HG03108 (cell line): ENCODE results near the gene ADTRP.
A peak's percentile ranks its signal among the peaks of the same experiment; 100 is the strongest.

Experiments
- ATAC-seq: cut with Tn5 transposase; IDR thresholded peaks from one replicate; pipeline ENCODE4 v1.9.1; 2021; ENCODE audit warnings: moderate library complexity; ENCODE audit not compliant: unreplicated experiment

Gene ADTRP

DNA sequence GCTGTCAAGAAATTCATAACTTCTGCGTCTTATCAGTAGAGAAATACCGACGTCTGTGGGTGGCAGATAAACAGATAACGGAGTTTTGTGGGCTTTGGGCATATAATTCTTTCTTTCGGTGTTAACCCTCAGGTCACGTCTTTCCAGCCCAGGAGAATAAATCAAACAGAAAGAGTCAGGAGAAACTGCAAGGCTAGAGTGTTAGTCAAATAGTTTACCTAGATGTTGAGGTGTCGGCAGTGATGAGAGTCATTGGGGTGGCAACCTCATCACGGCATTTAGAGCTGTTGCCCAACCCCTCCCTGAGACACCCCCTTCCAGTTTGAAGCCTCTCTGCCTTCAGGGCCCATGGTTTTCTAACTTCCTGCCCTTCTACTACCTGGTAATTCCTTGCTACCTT, 49.5 kb downstream of the ADTRP start:
- ATAC-seq: no peak

DNA sequence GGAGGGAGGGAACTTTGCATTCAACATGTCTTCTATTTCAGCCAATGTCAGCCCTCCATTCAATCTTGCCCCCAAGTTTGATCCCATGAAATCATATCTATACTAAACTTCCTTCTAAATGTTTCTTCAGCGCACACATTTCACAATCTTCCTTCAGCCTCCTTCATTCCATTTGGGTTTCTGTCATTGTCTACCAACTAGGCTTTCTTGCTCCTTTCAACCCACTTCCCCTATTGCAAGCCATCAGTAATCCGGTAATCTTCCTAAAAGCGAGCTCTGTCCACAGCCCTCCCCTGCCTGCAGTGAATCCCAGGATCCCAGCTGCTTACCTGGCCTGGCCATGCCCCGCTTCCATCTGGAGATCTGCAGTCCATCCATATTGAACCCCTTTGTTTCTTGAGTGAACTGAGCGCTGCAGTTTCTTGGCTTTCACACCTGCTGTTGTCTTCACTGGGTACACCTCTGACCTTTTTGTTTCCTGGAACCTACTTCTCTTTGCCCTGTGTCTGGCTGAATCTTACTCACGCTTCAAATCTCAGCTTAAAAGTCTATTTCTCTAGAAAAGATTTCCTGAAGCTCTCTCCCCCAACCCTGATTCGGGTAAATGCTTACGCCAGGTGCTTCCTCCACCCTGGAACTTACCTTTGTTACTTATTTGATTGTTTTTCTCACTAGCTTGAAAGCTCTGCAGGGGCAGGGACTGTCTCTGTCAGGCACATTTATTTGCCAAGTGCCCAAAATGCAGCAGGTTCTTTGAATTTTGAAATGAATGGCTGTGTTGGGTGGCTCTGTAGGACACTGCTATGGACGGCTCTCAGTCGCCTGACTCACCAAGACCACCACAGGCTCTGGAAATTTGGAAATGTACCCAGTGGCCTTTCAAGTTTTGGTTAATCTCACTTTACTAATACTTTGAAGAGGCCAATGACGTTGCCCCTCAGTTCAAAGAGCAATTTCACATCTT, 50.3 kb downstream of the ADTRP start:
- ATAC-seq: no peak

DNA sequence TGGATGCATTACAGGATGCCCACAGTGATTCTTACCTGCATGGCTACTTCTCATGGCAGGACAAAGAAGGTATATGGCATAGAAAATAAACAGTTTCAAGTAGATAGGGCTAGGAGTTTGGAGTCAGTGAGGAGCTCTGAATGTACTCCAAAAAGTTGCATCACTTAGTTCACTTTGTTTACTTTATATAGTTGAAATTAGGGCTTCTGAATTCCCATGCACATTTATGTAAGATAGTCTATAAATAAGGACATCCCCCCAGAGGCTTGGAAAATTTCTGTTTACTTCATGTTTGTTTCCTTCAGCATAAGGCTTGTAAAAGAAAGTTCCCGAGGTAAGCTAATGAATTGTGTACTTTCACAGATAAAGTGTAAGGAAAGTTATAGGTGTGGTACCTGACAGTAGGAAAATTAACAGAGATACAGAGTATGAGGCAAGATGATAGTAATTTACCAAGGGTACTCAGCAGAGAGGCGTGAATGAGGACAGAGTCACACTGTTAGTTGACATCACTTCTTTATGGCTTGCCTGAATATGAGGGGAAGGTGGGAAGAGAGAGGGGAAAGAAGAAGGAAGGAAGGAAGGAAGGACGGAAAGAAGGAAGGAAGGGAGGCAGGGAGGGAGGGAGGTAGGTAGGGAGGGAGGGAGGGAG, 51.1 kb downstream of the ADTRP start:
- no peak for ATAC-seq

DNA sequence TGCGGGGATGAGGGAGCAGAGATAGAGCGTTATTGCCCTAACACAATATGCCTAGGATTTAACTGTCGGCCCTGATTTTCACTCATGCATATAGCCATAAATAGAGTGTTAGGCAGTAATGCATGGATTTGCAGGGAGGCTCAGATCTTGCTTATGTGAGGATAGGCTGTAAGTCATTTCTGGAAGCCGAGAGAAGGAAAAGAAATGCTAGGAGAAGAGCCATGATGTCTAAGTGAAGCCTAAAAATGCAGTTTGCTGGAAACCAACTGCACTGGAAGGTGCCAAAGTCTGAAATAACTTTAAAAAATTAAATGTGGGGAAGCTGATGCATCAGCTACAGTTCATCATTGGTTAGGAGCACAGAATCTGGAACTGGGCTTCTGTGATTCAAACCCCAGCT, 54.3 kb downstream of the ADTRP start:
- no peak for ATAC-seq

DNA sequence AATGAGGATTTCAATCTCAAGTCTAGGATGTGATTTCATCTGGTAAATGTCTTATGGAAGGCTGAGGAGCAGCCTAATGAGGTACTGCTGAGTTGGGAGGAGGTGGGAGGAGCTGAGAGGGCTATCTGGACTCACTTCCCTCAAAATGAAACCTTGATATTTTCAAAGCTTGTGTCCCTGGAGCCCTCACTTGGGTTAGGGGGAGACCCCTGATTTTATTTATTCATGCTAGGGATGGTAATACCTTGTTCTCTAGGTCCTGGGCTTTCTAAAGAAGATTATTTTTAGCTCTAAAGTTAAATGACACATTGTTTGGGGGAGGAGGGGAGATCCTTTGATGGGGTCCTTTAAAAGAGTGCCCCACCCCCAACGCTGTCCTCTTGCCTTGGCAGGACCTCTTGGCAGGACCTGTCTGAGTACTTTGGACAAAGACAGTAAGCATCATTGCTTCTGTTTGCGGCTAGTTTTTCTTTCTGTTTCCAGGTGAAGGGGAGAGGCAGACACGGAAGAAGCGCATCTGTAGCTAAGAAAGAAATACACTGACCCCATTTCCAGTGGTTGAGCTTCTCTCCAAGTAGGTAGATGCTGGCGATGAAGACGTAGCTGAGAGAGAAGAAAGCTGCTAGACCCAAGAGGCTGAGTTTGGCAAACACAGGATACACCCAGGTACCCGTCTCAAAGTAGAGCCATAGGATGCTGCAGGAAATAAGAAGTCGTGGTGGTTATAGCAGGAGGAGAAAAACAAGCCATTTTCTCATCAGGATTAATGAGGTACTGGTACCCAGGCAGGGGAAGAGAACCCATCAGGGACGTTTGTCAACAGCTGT, 55.6 kb downstream of the ADTRP start:
- peak; percentile 33 for ATAC-seq

DNA sequence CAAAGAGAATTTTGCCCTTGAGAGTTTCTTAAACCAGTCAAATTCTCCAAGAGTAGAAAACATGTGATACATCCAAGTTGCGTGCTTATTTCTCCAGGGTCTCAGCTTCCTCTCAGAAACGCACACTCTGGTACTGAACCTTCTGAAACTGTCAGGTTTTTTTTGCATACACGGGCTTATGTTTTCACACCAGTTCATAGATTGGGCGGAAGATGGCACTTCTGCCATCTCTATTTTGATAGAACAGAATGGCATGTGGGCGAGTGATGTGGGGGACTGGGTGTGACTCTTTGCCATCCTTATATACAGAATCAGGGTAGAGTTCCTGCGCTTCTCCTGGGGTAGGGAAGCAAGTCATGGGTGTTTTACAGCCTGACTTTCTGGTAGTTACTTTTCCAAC, 56.4 kb downstream of the ADTRP start:
- no peak for ATAC-seq

DNA sequence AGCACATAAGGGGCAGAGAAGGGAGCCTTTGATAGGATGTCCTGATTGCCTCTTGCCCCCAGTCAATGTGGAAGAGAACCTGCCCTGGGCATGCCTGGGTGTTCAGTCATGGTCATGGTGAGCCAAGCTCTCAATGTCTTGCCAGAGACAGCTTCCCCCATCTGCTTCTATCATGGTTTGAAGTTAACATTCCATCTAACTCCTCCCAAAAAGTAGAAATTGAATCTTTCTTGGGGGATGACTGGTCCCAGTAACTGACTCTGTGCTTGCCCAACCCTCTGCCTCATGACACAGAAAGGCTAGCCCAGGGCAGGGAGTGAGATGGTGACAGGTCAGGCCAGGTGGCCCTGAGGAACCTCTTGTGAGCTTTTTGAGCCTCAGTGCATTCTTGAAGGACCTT, 60.1 kb downstream of the ADTRP start:
- ATAC-seq: no peak

DNA sequence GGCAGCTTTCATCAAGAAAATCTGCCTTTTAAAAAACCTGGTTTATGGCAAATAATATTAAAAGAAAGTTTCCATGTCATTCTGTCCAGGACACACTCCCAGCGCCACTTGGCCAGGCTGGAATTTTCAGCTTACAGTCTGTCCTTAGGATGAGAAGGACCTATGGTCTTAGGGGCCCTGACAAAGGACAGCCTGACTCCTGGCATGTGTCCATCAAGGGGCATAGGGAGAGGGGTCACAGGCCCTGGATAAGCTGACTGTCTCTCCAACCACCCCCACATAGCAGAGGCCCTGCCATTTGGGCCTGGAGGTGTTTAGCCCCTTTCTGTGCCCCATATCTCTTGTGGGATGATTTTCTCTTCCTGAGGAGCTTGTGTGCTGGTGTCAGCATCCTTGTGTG, 60.6 kb downstream of the ADTRP start:
- ATAC-seq: no peak

DNA sequence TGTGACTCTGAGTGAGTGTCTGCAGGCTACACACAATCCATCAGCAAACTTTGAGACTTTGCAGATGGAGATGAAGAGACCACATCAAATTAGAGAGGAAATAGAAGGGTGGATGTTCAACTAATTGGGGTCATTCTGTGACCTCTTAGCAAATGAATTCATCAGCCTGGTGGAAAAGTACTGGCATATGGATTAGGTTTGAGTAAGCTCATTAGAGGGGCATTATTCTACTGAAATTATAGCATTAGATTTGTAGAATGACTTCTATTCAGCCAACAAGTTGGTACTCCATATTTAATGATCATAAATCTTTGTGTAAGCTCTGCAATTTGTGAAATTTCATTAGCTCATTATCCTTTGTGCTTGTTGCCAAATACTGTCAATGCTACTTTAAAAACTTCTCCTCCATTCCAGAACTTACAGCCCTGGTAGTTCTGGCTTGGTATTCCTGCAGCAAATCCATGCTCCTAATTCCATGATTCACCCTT, 63.8 kb downstream of the ADTRP start:
- ATAC-seq: no peak

DNA sequence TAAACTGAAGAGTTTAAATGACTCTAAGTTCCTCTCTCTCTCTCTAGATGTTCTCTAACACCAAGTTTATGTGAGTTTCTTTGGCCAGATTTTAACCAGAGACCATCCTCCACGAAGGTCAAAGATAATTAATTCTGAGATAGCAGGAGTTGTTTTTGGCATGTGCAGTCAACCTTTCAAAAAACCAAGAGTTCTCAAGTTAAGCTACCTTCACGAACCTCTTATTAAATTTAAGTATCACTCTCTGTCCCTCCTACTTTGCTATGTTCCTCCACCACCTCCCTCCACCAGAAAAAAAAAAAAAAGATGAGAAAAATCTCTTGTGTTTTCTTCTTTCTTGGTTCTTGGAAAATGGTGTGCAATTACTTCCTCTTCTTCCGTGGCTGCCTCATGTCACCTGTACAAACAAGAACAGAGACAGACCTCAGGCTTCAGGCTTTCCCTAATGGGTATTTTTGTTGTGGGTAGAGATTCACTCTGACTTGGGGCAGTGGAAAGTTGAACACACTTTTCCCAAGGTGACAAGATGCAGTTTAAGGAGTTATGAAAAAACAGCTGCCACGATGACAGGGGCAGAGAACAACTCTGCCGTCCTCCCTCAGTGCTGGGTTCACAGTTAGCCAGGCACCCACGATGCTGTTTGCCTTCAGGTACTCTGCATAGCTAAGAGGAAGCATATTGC, 64.3 kb downstream of the ADTRP start:
- peak; percentile 37 for ATAC-seq

DNA sequence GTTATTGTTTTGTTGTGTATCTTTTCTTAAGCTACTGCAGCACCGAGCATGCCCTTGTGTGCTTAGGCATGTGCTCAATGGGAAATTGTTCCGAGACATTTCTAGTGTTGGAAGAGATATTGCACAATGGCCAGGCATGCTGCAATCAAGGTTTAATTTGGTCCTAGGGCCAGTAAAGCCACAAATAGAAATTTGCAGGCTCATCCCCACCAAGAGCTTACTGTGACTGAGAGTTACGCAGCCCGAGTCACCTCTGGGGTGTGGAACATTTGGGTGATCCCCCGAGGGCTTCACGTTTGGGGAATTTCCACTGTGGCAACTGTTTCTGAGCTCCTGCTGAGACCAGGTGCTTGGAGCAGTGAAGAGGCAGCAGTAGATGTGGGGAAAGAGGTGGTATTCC, 65.8 kb downstream of the ADTRP start:
- no peak for ATAC-seq

DNA sequence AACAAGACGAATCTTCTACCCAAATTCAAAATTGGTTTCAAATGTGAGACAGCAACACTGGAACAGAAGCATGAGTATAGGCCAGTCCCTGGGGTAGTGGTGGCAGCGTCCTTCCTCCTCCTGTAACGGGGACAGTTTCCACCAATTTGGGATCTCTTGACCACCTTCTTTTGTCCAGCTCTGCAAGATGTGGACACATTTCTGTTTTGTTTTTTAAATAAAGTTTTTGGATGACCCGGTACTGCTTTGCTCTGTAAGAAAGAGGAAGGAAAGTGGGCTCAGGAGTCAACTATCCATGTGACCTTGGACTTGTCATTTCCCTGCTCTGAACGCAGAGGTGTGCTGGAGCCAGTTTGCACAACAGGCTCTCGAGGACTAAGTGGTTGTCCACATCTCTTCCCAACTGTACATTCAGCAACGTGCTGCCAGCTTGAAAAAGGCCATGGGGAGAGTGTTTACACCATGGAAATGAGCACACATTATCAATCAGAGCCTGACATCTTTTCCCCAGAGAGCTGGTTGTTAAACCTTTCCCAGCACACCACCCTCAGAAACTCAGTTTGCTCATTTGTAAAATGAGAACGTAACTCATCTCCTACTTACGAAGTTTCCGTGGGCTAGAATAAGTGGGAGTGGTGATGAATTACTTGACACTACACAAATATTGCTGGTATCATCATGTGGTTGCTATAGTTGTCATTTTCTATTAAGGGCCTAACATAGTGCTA, 66.5 kb downstream of the ADTRP start:
- ATAC-seq: no peak

DNA sequence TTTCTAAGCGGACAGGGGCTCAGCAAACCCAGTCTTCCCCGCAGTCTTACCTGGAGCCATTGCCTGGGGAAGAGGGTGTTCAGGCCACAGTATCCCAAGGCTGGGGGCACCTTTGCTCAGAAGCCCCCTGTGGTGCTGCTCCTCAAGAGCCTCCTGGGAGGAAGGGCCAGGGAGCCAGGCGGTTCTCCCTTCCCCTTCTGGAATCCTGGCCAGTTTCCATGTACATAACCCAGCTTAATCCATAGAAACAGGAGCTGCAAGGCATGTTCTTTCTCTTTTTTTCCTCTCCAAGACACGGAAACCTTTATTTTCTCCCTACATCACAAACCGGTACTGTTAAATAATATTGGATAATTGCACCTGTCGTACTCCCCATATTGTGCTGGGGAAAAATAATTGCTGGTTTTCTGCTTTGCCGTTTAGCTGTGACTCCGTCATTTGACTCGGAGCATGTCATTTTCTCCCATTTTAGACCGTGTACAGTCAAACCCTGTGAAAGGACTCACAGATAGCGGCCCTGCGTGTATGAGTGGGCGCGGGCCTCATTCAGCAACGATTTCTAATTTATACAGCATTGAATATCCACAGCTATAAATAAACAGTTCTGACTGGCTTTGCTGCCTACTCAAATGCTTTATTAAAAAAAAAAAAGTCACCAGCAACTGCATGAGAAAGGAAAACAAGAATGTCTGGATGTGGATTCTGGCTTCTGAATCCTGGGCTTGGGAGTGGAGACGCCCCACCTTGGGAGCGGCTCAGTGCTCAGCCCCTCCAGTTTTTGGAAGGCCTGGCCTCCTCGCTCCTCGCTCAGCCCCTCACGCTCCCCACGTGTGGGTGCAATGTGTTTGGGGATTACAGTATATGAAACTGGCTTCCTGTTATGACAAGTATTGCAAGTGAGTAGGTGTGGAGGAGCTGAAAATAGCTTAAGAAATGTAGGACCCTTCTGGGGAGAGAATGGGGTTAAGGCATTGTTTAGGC, 67.3 kb downstream of the ADTRP start:
- no peak for ATAC-seq

DNA sequence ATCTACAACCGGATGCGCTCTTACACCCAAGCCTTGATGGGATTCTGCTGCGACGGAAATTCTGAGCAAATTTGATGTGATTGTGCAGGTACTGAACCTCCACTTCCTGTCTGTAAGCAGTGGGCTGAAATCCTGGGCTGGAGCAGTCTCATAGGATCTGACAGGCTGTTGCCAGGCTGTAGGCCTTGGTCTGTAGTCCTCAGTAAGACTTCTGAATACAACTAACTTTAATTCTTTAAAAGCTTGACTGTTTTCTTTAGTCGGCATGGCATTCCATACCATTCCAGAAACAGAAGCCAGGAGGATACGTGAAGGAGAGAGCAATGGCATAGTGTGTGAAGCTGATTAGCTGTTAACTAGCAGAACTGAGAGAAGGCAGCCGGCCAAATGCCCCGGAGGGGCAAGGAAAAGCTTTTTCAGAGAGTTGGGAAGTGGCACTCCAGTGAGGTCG, 68.3 kb downstream of the ADTRP start:
- ATAC-seq: no peak

DNA sequence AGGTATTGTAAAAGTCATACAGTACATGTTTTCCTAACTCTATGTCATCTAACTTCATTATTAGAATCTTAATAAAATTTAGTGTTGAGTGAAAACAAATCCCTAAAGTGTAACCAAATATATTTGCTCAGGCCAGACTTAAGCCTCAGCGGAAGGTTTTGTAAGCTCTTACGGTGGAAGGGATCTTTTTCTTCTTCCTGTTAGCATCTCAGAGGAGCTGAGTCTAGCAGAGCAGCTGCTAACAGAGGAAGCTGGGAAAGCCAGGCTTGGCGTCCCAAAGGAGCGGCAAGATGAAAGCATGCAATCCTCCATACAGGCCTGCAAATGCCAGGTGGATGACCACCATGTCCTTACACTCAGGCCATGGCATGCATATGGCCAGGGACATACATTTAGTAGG, 72.4 kb downstream of the ADTRP start:
- no peak for ATAC-seq

DNA sequence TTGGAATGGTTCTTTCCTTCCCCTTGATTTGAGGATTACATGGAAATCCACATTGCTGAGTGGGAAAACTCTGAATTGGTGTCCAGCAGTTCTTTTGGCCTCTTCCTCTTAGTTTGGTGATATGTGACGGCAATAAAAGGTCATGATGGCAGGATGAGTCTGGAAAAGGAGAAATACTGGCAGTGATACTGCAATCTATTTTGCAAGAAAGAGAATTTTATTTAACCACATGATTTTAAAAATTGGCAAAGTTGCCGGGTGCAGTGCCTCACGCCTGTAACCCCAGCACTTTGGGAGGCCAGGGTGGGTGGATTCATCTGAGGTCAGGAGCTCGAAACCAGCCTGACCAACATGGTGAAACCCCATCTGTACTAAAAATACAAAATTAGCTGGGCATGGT, 73.1 kb downstream of the ADTRP start:
- ATAC-seq: no peak

DNA sequence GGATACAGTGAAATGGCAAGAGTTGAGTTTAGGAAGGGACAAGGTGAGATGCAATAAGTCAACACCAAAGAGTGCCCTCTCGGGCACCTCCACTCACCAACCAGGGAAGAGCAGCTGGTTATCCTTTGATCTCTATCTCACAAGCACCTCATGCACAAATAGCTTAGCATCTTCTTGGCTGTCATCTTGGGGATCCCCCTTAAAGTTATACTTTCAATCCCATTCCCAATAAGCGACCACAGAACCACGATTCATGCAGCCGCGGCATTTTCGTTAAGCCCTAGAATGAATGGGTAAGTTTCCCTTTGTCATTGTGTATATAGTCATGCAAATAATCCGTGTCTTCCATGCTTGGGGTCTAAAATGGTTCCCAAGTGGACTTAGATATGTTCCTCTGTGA, 73.5 kb downstream of the ADTRP start:
- no peak for ATAC-seq

DNA sequence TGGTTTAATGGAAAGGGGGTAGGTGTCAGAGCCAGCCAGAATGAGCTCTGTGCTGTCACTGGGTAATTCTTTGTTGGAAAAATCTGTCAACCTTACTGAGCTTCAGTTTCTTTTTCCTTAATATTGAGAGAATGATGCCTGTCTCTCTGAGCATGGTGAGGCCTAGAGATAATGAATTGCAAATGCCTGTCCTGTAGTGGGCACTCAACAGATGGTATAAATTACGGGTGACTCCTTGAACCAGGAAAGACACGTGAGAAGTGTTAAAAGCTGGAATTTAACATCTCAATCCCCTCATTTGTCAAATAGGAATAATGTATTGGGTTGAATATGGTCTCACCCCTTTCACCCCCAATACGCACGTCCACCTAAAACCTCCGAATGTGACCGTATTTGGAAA, 74.9 kb downstream of the ADTRP start:
- no peak for ATAC-seq
